WI38 (cell line): ENCODE results near the gene NUCKS1.

ENCODE experiments used
- H3K4me3 ChIP-seq: 2 replicates; pipeline ENCODE4 v1.5.1; 2011; ENCODE audit warnings: low read depth, mild to moderate bottlenecking, control low read depth, low read length
- CTCF ChIP-seq: IDR thresholded peaks from 2 replicates; pipeline ENCODE4 v1.5.1; 2012; ENCODE audit warnings: low read depth, mild to moderate bottlenecking, control low read depth, low read length

Gene NUCKS1

GRCh38 chr1:205709059-205709398 lies 41.0 kb downstream of the NUCKS1 start:
- no peak overlapping the region for H3K4me3 ChIP-seq
- no peak for TF ChIP-seq CTCF

GRCh38 chr1:205706601-205707502 lies 43.1 kb downstream of the NUCKS1 start:
- no peak overlapping the region for H3K4me3 ChIP-seq
- TF ChIP-seq CTCF: no peak

DNA sequence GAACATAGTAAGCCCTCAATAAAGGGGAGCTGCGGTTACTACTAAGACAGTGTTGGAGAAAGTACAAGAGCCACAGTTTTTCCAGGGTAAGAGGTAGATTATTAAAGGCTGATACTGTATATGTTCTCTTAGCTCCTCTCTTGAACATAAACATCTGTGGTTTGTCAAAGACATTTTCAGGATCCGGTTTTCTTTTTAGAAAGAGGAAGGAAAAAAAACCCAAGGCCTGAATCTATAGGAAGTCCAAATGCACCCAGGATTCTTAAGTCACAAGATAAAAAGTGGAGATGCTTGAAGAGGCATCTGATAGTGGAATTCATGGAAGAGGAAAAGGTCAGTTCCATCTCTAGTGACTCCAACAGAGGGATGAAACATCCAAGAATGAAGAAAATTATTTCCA lies 45.1 kb downstream of the NUCKS1 start:
- TF ChIP-seq CTCF: no peak

GRCh38 chr1:205703072-205703471 lies 46.9 kb downstream of the NUCKS1 start:
- H3K4me3 ChIP-seq: no peak overlapping the region
- no peak for TF ChIP-seq CTCF

More for the DNA sequence above, 45.1 kb downstream of the NUCKS1 start:
- H3K4me3 ChIP-seq: no peak overlapping the region

GRCh38 chr1:205701891-205702290 lies 48.1 kb downstream of the NUCKS1 start:
- H3K4me3 ChIP-seq: no peak overlapping the region
- no peak for TF ChIP-seq CTCF

DNA sequence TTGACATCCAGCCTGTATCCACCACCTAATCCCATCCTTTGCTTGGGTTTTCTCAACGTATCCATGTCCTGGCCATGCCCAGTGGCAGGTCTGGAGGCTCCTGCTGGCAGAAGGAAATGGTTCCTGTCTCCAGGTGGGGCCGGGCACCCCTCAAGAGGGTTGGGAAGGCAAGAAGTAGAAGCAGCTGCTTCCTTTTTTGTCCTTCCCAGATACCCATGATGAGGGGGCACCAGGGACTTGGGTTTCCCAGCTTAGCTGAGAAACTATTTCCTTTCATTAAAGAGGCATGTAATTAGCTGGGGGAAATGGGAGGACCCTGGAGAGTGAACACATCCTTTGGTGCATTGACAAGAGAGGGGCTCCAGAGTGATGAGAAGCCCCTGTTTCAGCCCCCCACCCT lies 48.6 kb downstream of the NUCKS1 start:
- no peak for TF ChIP-seq CTCF
- H3K4me3 ChIP-seq: no peak overlapping the region

- no peak overlapping the region for H3K4me3 ChIP-seq
- TF ChIP-seq CTCF: no peak
These were observed 49.0 kb downstream of the NUCKS1 start for GRCh38 chr1:205700865-205701401.
